GM18870 (cell line): ENCODE data around the gene GPHN.
"Not testable (repeated sequence)": the region's sequence is repeated elsewhere in the genome, so short reads cannot be mapped to it uniquely, and the experiment has no call there.

Experiments used
- ATAC-seq: cut with Tn5 transposase; IDR thresholded peaks from one replicate; pipeline ENCODE4 v1.9.1; 2021; ENCODE audit warnings: moderate library complexity; ENCODE audit not compliant: unreplicated experiment

Gene GPHN

GRCh38 chr14:66651536-66652220 lies 143.7 kb downstream of the GPHN start:
- ATAC-seq, result no peak

- ATAC-seq, result no peak
Observed at GRCh38 chr14:66652525-66653106, 144.7 kb downstream of the GPHN start.

GRCh38 chr14:66657780-66658179 lies 149.8 kb downstream of the GPHN start:
- ATAC-seq, result no peak

GRCh38 chr14:66662374-66662773 lies 154.4 kb downstream of the GPHN start:
- ATAC-seq, result no peak

GRCh38 chr14:66677780-66678179 lies 169.8 kb downstream of the GPHN start:
- no peak for ATAC-seq

- no peak for ATAC-seq
Observed at GRCh38 chr14:66680216-66680615, 172.3 kb downstream of the GPHN start.

- no peak for ATAC-seq
Observed at GRCh38 chr14:66696326-66696725, 188.4 kb downstream of the GPHN start.

- no peak for ATAC-seq
Observed at GRCh38 chr14:66698503-66698902, 190.6 kb downstream of the GPHN start.

GRCh38 chr14:66701813-66702212 lies 193.9 kb downstream of the GPHN start:
- no peak for ATAC-seq

GRCh38 chr14:66708267-66708666 lies 200.3 kb downstream of the GPHN start:
- ATAC-seq, result no peak

GRCh38 chr14:66709291-66709690 lies 201.3 kb downstream of the GPHN start:
- no peak for ATAC-seq

- not testable (repeated sequence) for ATAC-seq
Observed at GRCh38 chr14:66714291-66714690, 206.3 kb downstream of the GPHN start.

- not testable (repeated sequence) for ATAC-seq
Observed at GRCh38 chr14:66715313-66715712, 207.4 kb downstream of the GPHN start.

GRCh38 chr14:66716227-66716626 lies 208.3 kb downstream of the GPHN start:
- ATAC-seq, result no peak

GRCh38 chr14:66717561-66718140 lies 209.7 kb downstream of the GPHN start:
- no peak for ATAC-seq

GRCh38 chr14:66724996-66725395 lies 217.0 kb downstream of the GPHN start:
- no peak for ATAC-seq

- not testable (repeated sequence) for ATAC-seq
Observed at GRCh38 chr14:66731298-66731697, 223.4 kb downstream of the GPHN start.

GRCh38 chr14:66735853-66736252 lies 227.9 kb downstream of the GPHN start:
- ATAC-seq, result no peak

- no peak for ATAC-seq
Observed at GRCh38 chr14:66739826-66740225, 231.9 kb downstream of the GPHN start.

- no peak for ATAC-seq
Observed at GRCh38 chr14:66745078-66745477, 237.1 kb downstream of the GPHN start.

- ATAC-seq, result no peak
Observed at GRCh38 chr14:66746316-66747006, 238.5 kb downstream of the GPHN start.

- no peak for ATAC-seq
Observed at GRCh38 chr14:66752109-66752508, 244.2 kb downstream of the GPHN start.
